CD4-positive, alpha-beta T cell (primary cell): Measurements from ENCODE around the gene NAA15. TPM values are rescaled to one million over a fixed set of nuclear protein-coding genes. Genes with fewer than 3 reads are reported as not detected.
"Not testable (repeated sequence)": the region's sequence is repeated elsewhere in the genome, so short reads cannot be mapped to it uniquely, and the experiment has no call there.

Source experiments
- ATAC-seq: fragments of 200-7000 bp; cut with Tn5 transposase; one replicate; pipeline ENCODE4 v1.10.0; 2022; ENCODE audit warnings: mild to moderate bottlenecking; ENCODE audit not compliant: poor library complexity
- CTCF ChIA-PET: fragments of 350-600 bp; sonication (Branson Sonifier 250); formaldehyde crosslinking; loops from one replicate; lab custom pipeline; 2021; ENCODE audit warnings: antibody characterized with exemption, inconsistent platforms; lab: Charles Lee
- POLR2A ChIA-PET: fragments of 350-600 bp; sonication (Branson Sonifier 250); formaldehyde crosslinking; loops from one replicate; lab custom pipeline; 2021; ENCODE audit warnings: antibody characterized with exemption, inconsistent platforms; lab: Charles Lee
- DNase-seq, 14 experiments: peaks; one replicate each; pipeline ENCODE4 v3.0.0-alpha.2; 2013 to 2020; ENCODE audit warnings: mixed read lengths in 2 of 14
- H3K27ac ChIP-seq, 2 donors: one replicate each; pipeline versions ENCODE4 v1.5.1 to v1.7.0; 2013; ENCODE audit warnings: low read length in 2 of 2, low read depth in 1 of 2, mild to moderate bottlenecking in 1 of 2
- H3K27me3 ChIP-seq, 2 experiments: 1 replicate in 1 of 2; 2 replicates in 1 of 2; pipeline versions ENCODE4 v1.6.1 to v1.7.0; 2013; ENCODE audit warnings: low read length in 2 of 2, control low read depth in 1 of 2, mild to moderate bottlenecking in 1 of 2, moderate library complexity in 1 of 2; ENCODE audit not compliant: insufficient read depth in 2 of 2, control insufficient read depth in 1 of 2
- H3K36me3 ChIP-seq: one replicate; pipeline ENCODE4 v1.6.1; 2013; ENCODE audit warnings: low read length, control low read depth; ENCODE audit not compliant: insufficient read depth
- H3K4me1 ChIP-seq: one replicate; pipeline ENCODE4 v1.6.1; 2013; ENCODE audit warnings: low read length, control low read depth; ENCODE audit not compliant: insufficient read depth
- H3K4me3 ChIP-seq: one replicate; pipeline ENCODE4 v1.5.1; 2013; ENCODE audit warnings: mild to moderate bottlenecking, low read length, moderate library complexity
- H3K9me3 ChIP-seq, 2 experiments: 1 replicate in 1 of 2; 2 replicates in 1 of 2; pipeline versions ENCODE4 v1.6.1 to v1.7.0; 2013; ENCODE audit warnings: low read length in 2 of 2, mild to moderate bottlenecking in 2 of 2, control low read depth in 1 of 2, moderate library complexity in 1 of 2; ENCODE audit not compliant: control insufficient read depth in 1 of 2, insufficient read depth in 1 of 2
- H3K27ac Mint-ChIP-seq: one replicate; pipeline ENCODE4 v1.8.0; 2020; ENCODE audit warnings: mixed read lengths
- H3K27me3 Mint-ChIP-seq: one replicate; pipeline ENCODE4 v1.8.0; 2021; ENCODE audit warnings: mixed read lengths
- H3K36me3 Mint-ChIP-seq: one replicate; pipeline ENCODE4 v1.8.0; 2021; ENCODE audit warnings: low read depth, mixed read lengths
- H3K4me1 Mint-ChIP-seq: one replicate; pipeline ENCODE4 v1.8.0; 2021; ENCODE audit warnings: low read depth, mixed read lengths
- H3K4me3 Mint-ChIP-seq: one replicate; pipeline ENCODE4 v1.8.0; 2020; ENCODE audit warnings: mild to moderate bottlenecking, mixed read lengths
- H3K9me3 Mint-ChIP-seq: one replicate; pipeline ENCODE4 v1.8.0; 2020; ENCODE audit warnings: mixed read lengths
- CTCF ChIP-seq: fragments of 200-600 bp; IDR thresholded peaks from one replicate; pipeline ENCODE4 v1.8.0; 2022; ENCODE audit warnings: antibody characterized with exemption, mild to moderate bottlenecking
- intact Hi-C, 2 experiments: fragments of 100-400 bp; cut with DNase I in 1 of 2; cut with micrococcal nuclease in 1 of 2; formaldehyde crosslinking; loops; one replicate each; pipeline versions ENCODE4 v1.15.1 to v1.9.0; 2023 to 2025; cut with DNase I, micrococcal nuclease
- total RNA-seq, 174 experiments: library from RNA in 2 of 174; stranded (reverse) in 2 of 174; gene quantifications; one replicate each; pipeline ENCODE4 v1.2.3 and lab custom pipeline; 2021 to 2026

Gene NAA15
- total RNA-seq, 2 experiments from 2014 or later: 54.2 to 57.1 TPM

- peak overlapping the region; percentile 94 for H3K27ac Mint-ChIP-seq
- H3K4me1 Mint-ChIP-seq: peaks cover 79% of the 10 kb centered on the region
- Histone ChIP-seq H3K27me3 (no peaks in the 10 kb centered on the region), H3K4me1 (peaks cover 35% of the 10 kb centered on the region), H3K36me3 (peaks cover 5% of the 10 kb centered on the region), H3K27ac (no peak overlapping the region), H3K9me3 (no peaks in the 10 kb centered on the region), H3K4me3 (no peak overlapping the region)
- DNase-seq (no peak), ATAC-seq (no peak)
- H3K9me3 Mint-ChIP-seq: no peaks in the 10 kb centered on the region
- intact Hi-C loops: loop anchor here (5.0 to 10.0 kb wide), 7 partner anchors 37 to 1070 kb away; partner anchors contain the start of genes MAML3 (in 1 of the 2), NOCT (in 1 of the 2) and SCOC (in 1 of the 2)
- peak overlapping the region; percentile 31 for H3K4me3 Mint-ChIP-seq
- ChIA-PET POLR2A (interaction anchor here (1.4 kb wide), 1 partner anchor 9 kb away, joined by 4 read pairs; no protein-coding TSS in a partner anchor), CTCF (no interaction called here)
- no peaks in the 10 kb centered on the region for H3K27me3 Mint-ChIP-seq
- no peak for TF ChIP-seq CTCF
- peaks cover 64% of the 10 kb centered on the region for H3K36me3 Mint-ChIP-seq
Observed at GRCh38 chr4:139304920-139305319, 3.6 kb downstream of the NAA15 start.

GRCh38 chr4:139311909-139312308 lies 10.6 kb downstream of the NAA15 start:
- H3K4me3 Mint-ChIP-seq: no peak overlapping the region
- peaks cover 78% of the 10 kb centered on the region for H3K4me1 Mint-ChIP-seq

GRCh38 chr4:139312552-139313332 lies 11.4 kb downstream of the NAA15 start:
- ChIA-PET POLR2A (interaction anchor here (1.3 to 2.9 kb wide), 4 partner anchors 11 to 229 kb away, joined by 4 to 27 read pairs (median 8); partner anchors contain the start of genes ELF2, NAA15 and NDUFC1), CTCF (interaction anchor here (1.5 to 3.7 kb wide), 4 partner anchors 11 to 140 kb away, joined by 3 to 15 read pairs (median 10); partner anchors contain the start of genes NAA15 and NDUFC1)
- Mint-ChIP-seq H3K27me3 (no peaks in the 10 kb centered on the region), H3K9me3 (no peaks in the 10 kb centered on the region), H3K4me1 (peaks cover 78% of the 10 kb centered on the region), H3K36me3 (peaks cover 20% of the 10 kb centered on the region), H3K4me3 (peak overlapping the region; percentile 69), H3K27ac (peak overlapping the region; percentile 92)
- no peak for DNase-seq
- intact Hi-C loops: no loop called here
- Histone ChIP-seq H3K27me3 (no peaks in the 10 kb centered on the region), H3K36me3 (peaks cover 2% of the 10 kb centered on the region), H3K4me3 (no peak overlapping the region), H3K9me3 (no peaks in the 10 kb centered on the region), H3K4me1 (peaks cover 47% of the 10 kb centered on the region), H3K27ac (no peak overlapping the region)
- no peak for ATAC-seq
- no peak for TF ChIP-seq CTCF

More at GRCh38 chr4:139311909-139312308, 10.6 kb downstream of the NAA15 start:
- no peak for ATAC-seq
- ChIA-PET POLR2A (interaction anchor here (1.3 to 2.9 kb wide), 4 partner anchors 10 to 228 kb away, joined by 4 to 27 read pairs (median 8); partner anchors contain the start of genes ELF2, NAA15 and NDUFC1), CTCF (interaction anchor here (1.5 to 2.8 kb wide), 3 partner anchors 11 to 141 kb away, joined by 3 to 15 read pairs (median 5); partner anchors contain the start of gene NAA15)
- H3K4me3 ChIP-seq: no peak overlapping the region
- Mint-ChIP-seq H3K27ac (peak overlapping the region; percentile 92), H3K36me3 (peaks cover 24% of the 10 kb centered on the region), H3K9me3 (no peaks in the 10 kb centered on the region), H3K27me3 (no peaks in the 10 kb centered on the region)
- H3K27me3 ChIP-seq: no peaks in the 10 kb centered on the region
- no peaks in the 10 kb centered on the region for H3K9me3 ChIP-seq
- intact Hi-C loops: no loop called here
- no peak for DNase-seq
- peaks cover 2% of the 10 kb centered on the region for H3K36me3 ChIP-seq
- H3K27ac ChIP-seq: peak overlapping the region in 1 of 2 donors; percentile 19
- TF ChIP-seq CTCF: no peak
- peaks cover 47% of the 10 kb centered on the region for H3K4me1 ChIP-seq

GRCh38 chr4:139313414-139313813 lies 12.1 kb downstream of the NAA15 start:
- intact Hi-C loops, H3K4me3 ChIP-seq: not testable (repeated sequence)
- POLR2A ChIA-PET: interaction anchor here (1.9 kb wide), 1 partner anchor 136 kb away, joined by 8 read pairs; the partner anchor contains the start of gene ELF2

More at GRCh38 chr4:139313414-139313813, 12.1 kb downstream of the NAA15 start:
- not testable (repeated sequence) for H3K9me3 Mint-ChIP-seq, H3K9me3 ChIP-seq, H3K27me3 Mint-ChIP-seq, H3K27ac ChIP-seq, H3K36me3 ChIP-seq, DNase-seq, H3K27me3 ChIP-seq, ATAC-seq
- peaks cover 47% of the 10 kb centered on the region for H3K4me1 ChIP-seq
- peak overlapping the region; percentile 69 for H3K4me3 Mint-ChIP-seq
- peaks cover 77% of the 10 kb centered on the region for H3K4me1 Mint-ChIP-seq
- peaks cover 14% of the 10 kb centered on the region for H3K36me3 Mint-ChIP-seq
- H3K27ac Mint-ChIP-seq: peak overlapping the region; percentile 92
- CTCF ChIA-PET: interaction anchor here (3.7 kb wide), 1 partner anchor 12 kb away, joined by 14 read pairs; the partner anchor contains the start of genes NAA15 and NDUFC1
